ENCODE measurements around the gene DPP7. TPM values are rescaled to one million over a fixed set of nuclear protein-coding genes. Genes with fewer than 3 reads are reported as not detected.

The DPP7 gene
- total RNA-seq (100 to 1,000 TPM in 2 of 6 donors, 10 to 100 TPM in 4; 87.3 to 113 (median 98.8) TPM), polyA plus RNA-seq (100 to 1,000 TPM; 497 to 526 TPM)

- Histone ChIP-seq H3K9me3 (no peaks in the 10 kb centered on the region), H3K27me3 (no peaks in the 10 kb centered on the region), H3K27ac (no peak within 1 kb of the TSS), H3K4me3 (peak within 1 kb of the TSS; percentile 63 to 87 (median 79)), H3K4me1 (peaks cover 0 to 4% (median 0%) of the 10 kb centered on the region in 3 donors), H3K36me3 (peaks cover 0 to 9% (median 0%) of the 10 kb centered on the region in 3 donors)
- no peak for TF ChIP-seq CTCF (IDR thresholded peaks at IDR 0.05)
- ATAC-seq (peak; percentile 87 to 96 (median 91)), FAIRE-seq (no peak), DNase-seq (peak; percentile 68 to 91 (median 80))
- 2 to 4% methylated on average over 32 to 70 of the region's 70 CpGs for WGBS, 2 donors
- intact Hi-C loops (cut with DNase I): loop anchor here (5.0 to 10.0 kb wide), 3 partner anchors 72 to 120 kb away; partner anchors contain the start of genes SLC34A3 (in 3 of the 3), ANAPC2 (in 1 of the 3) and SSNA1 (in 1 of the 3)
Observed at GRCh38 chr9:137114613-137115393, at the start of gene DPP7. TSS of gene DPP7 (minus strand) at chr9:137114733. CDS start at chr9:137114713, 20 bp downstream.

GRCh38 chr9:137163805-137164204, 49.3 kb upstream of the DPP7 start:
- ATAC-seq (no peak), DNase-seq (no peak), FAIRE-seq (no peak)
- no peak overlapping the region for H3K4me3 ChIP-seq
- peaks cover 0 to 10% (median 2%) of the 10 kb centered on the region in 4 donors for H3K27me3 ChIP-seq
- WGBS, 2 donors: 80 to 81% methylated on average over 22 of the region's 22 CpGs
- no peak overlapping the region for H3K27ac ChIP-seq
- H3K36me3 ChIP-seq: no peaks in the 10 kb centered on the region
- TF ChIP-seq CTCF (IDR thresholded peaks at IDR 0.05): no peak
- peaks cover 0 to 14% (median 14%) of the 10 kb centered on the region in 3 donors for H3K4me1 ChIP-seq
- intact Hi-C loops (cut with DNase I): no loop called here
- H3K9me3 ChIP-seq: no peaks in the 10 kb centered on the region

GRCh38 chr9:137163365-137163715, 48.8 kb upstream of the DPP7 start:
- 30 to 34% methylated on average over 19 to 26 of the region's 26 CpGs for WGBS, 2 donors
- no peaks in the 10 kb centered on the region for H3K9me3 ChIP-seq
- DNase-seq (no peak), ATAC-seq (peak in 2 of 4 donors; percentile 5 to 40), FAIRE-seq (no peak)
- intact Hi-C loops (cut with DNase I): no loop called here
- peaks cover 0 to 10% (median 2%) of the 10 kb centered on the region in 4 donors for H3K27me3 ChIP-seq
- no peak overlapping the region for H3K27ac ChIP-seq
- no peaks in the 10 kb centered on the region for H3K36me3 ChIP-seq
- TF ChIP-seq CTCF (IDR thresholded peaks at IDR 0.05): no peak
- H3K4me3 ChIP-seq: peak overlapping the region in 2 of 4 donors; percentile 12 to 35
- H3K4me1 ChIP-seq: peaks cover 0 to 13% (median 12%) of the 10 kb centered on the region in 3 donors

GRCh38 chr9:137162505-137163364, 48.2 kb upstream of the DPP7 start:
- ATAC-seq: peak; percentile 73 to 88 (median 82)
- peak overlapping the region in 2 of 4 donors; percentile 12 to 35 for H3K4me3 ChIP-seq

More at GRCh38 chr9:137162505-137163364, 48.2 kb upstream of the DPP7 start:
- peak in 3 of 6 donors; percentile 51 to 76 (median 58) for DNase-seq
- H3K27me3 ChIP-seq: peaks cover 0 to 10% (median 2%) of the 10 kb centered on the region in 4 donors
- TF ChIP-seq CTCF (IDR thresholded peaks at IDR 0.05): no peak
- FAIRE-seq: no peak
- no peaks in the 10 kb centered on the region for H3K36me3 ChIP-seq
- peaks cover 0 to 7% (median 6%) of the 10 kb centered on the region in 3 donors for H3K4me1 ChIP-seq
- H3K9me3 ChIP-seq: no peaks in the 10 kb centered on the region
- WGBS, 2 donors: 9 to 10% methylated on average over 64 to 74 of the region's 74 CpGs
- no peak overlapping the region for H3K27ac ChIP-seq
- intact Hi-C loops (cut with DNase I): no loop called here

Measured in pancreas (tissue), 10 donors.